GM13976 (cell line): ENCODE data around the gene MCAM.
A peak's percentile ranks its signal among the peaks of the same experiment; 100 is the strongest.

Experiments used
- DNase-seq: peaks from one replicate; pipeline ENCODE4 v3.0.0; 2012; ENCODE audit warnings: low spot score
- CTCF ChIP-seq: IDR thresholded peaks from 2 replicates; pipeline ENCODE4 v1.5.1; 2012; ENCODE audit warnings: borderline replicate concordance, mild to moderate bottlenecking; ENCODE audit not compliant: insufficient read depth; ENCODE audit errors: extremely low read depth, missing control alignments, control extremely low read depth
- in situ Hi-C: fragments of 300-500 bp; cut with MboI; formaldehyde crosslinking; loops from one replicate; pipeline ENCODE4 v1.12.0; 2022; ENCODE audit warnings: low sequenced_read_pairs, mixed read lengths, inconsistent platforms; ENCODE audit not compliant: unreplicated experiment

The MCAM gene

GRCh38 chr11:119290894-119291497 lies 25.9 kb downstream of the MCAM start:
- no peak for TF ChIP-seq CTCF
- DNase-seq = no peak
- in situ Hi-C loops = no loop called here

GRCh38 chr11:119288219-119288618 lies 28.7 kb downstream of the MCAM start:
- no peak for DNase-seq
- no peak for TF ChIP-seq CTCF
- in situ Hi-C loops = no loop called here

DNA sequence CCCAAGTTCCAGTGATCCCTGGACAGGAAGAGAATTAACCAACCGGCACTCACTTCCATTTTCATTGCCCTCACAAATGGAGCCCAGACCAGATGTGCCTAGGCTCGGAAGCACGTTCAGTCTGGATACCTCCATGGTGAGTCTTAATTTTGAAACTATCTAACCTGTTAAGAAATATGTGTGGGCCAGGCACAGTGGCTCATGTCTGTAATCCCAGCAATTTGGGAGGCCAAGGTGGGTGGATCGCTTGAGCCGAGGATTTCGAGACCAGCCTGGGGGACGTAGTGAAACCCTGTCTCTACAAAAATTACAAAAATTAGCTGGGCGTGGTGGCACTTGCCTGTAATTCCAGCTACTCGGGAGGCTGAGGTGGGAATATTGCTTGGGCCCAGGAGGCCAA lies 31.5 kb downstream of the MCAM start:
- no peak for TF ChIP-seq CTCF
- in situ Hi-C loops = no loop called here
- DNase-seq = no peak

DNA sequence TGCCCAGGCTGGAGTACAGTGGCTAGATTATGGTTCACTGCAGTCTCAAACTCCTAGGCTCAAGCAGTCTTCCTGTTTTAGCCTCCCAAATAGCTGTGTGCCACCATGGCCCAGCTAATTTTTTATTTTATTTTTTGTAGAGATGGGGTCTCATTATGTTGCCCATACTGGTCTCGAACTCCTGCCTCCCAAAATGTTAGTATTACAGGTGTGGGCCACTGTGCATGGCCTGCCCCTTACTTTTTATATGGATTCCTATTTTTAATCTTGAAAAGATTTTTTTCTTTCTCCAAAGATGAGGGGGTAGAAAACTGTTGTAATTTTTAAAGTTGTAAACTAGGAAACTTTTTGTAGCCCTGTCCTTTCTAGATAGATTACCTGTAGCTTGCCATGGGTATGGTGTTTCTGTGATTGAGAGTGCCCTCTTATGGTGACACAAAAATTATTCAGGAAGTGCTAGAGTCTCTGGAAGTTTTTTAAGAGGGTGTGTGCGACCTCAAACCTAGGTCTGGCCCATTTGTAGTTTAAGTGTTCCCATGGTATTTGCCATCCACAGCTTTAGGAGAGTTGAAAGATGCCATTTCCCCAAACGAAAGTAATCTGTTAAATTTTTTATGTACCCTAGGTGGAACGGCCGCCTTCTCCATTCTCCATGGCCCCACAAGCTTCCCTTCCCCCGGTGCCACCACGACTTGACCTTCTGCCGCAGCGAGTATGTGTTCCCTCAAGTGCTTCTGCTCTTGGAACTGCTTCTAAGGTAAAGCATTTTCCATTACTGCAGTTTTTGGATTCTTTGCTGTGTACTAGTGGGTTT lies 32.4 kb downstream of the MCAM start:
- peak; percentile 32 for TF ChIP-seq CTCF
- in situ Hi-C loops = no loop called here
- DNase-seq = peak; percentile 73

- no peak for DNase-seq
- in situ Hi-C loops = no loop called here
- no peak for TF ChIP-seq CTCF
These were observed 34.4 kb downstream of the MCAM start for GRCh38 chr11:119282495-119282894.

DNA sequence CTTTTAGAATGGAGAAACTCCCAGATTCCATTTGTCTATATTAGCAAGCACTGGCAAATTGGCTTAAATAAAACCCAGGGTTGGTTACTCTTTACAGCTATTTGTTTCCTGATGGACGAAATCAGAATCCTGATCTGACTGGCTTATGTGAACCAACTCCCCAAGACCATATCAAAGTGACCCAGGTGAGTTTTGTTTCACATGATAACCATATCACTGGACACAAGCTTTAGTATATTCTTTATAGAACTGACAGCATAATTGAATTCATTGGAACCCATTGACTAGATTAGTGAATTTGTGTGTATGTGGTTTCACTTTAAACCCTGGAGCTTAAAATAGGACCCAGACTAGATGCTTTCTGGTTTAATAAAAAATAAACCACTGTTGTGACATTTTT lies 39.3 kb downstream of the MCAM start:
- no peak for DNase-seq
- TF ChIP-seq CTCF = no peak
- in situ Hi-C loops = no loop called here
